Thyroid gland (tissue), 4 donors: ENCODE results near the gene DIP2C.

ENCODE experiments used
- CTCF ChIP-seq, 6 experiments: fragments of 200-600 bp in 3 of 6; fragments of 450-650 bp in 3 of 6; sonication (generic) in 3 of 6; IDR thresholded peaks; one replicate each; pipeline ENCODE4 v1.5.1; 2016 to 2019; ENCODE audit warnings: antibody characterized with exemption in 6 of 6, mild to moderate bottlenecking in 2 of 6, inconsistent platforms in 1 of 6, moderate library complexity in 1 of 6
- POLR2A ChIP-seq, 2 donors: fragments of 450-650 bp; IDR thresholded peaks; one replicate each; pipeline ENCODE4 v1.6.1; 2017; ENCODE audit warnings: antibody characterized with exemption in 2 of 2, mild to moderate bottlenecking in 2 of 2, moderate library complexity in 1 of 2

GRCh38 chr10:541041-541440, 148.4 kb downstream of the DIP2C start:
- TF ChIP-seq CTCF (IDR thresholded peaks at IDR 0.05) (no peak), POLR2A (IDR thresholded peaks at IDR 0.05) (no peak)
